HG03442 (cell line): ENCODE results near the gene PYY.
"Not testable (repeated sequence)": the region's sequence is repeated elsewhere in the genome, so short reads cannot be mapped to it uniquely, and the experiment has no call there.

ENCODE experiments used
- ATAC-seq: cut with Tn5 transposase; IDR thresholded peaks from one replicate; pipeline ENCODE4 v1.9.1; 2021; ENCODE audit warnings: mild to moderate bottlenecking, moderate library complexity; ENCODE audit not compliant: unreplicated experiment

The PYY gene

DNA sequence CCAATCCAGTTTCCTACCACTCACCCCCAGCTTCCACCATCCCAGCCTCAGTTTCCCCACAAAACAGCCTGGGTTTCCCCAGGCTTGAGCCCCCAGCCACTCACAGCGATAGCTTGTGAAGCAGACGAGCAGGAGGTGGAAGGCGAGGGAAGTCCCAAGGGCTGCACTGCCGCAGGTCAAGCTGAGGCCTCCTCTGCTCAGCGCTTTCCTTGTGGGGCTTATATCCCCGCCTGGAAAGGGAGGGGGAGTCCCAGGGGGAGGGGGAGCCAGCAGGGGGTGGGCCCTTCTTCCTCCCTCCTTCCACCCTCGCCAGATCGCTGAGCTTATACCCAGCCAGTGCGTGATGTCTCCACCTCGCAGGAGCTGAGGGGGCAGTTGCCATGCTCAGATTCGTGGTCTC, at the start of gene PYY:
PYY (minus strand) TSS at position 195 of the 400 bp plus-strand sequence. CDS start 457 bp downstream, outside the sequence.
- ATAC-seq = no peak

DNA sequence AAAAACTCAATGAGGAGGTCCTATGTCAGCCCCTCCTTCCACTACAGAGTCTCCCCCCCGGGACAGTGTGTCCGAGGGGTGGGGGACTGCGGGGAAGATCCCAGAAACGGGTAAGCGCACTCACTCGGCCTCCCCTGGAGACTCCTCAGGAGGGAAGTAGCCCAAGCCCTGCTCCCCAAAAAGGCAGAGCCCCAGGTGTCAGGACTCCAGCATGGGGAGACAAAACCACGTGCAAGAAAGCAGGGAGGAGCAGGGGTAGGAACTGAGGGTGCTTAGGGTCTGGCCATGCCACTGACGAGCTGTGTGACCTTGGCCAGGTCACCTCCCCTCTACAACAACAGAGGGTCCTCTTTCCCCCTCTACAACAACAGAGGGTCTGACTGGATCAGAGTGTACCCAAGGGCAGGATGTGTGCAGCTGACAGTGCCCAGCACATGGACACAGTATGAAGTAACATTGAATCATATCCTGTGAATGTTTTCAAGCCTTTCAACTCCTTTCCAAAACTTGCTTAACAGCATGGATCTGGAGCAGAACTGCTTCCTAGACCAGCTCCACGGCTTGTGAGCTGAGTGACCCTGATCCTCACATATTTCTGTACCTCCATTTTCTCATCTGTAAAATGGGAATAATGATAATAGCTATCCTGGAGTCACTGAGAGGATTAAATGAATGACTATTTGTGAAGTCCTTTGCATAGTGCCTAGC, 48.6 kb upstream of the PYY start:
- no peak for ATAC-seq

DNA sequence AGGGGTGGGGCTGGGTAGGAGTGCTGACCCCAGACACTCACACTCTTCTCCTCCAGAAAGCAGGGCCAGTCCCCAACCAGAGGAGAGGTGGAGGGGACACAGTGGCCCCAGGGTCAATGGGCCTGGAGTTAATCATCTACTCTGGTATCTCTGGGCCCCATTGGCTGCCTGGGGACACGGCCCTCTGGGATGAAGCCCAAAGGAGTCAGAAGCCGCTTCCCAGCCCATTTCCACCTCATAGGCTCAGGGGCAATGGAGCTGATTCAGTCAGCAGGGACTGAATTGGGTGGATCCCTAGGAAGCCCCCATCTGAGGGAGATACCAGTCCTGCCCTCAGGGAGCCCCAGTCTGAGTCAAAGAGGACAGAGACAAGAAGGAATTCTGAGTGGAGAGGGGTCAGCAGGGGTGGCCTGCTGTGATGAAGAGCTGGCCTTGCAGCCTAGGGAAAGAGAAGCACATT, 47.8 kb upstream of the PYY start:
- ATAC-seq = no peak

DNA sequence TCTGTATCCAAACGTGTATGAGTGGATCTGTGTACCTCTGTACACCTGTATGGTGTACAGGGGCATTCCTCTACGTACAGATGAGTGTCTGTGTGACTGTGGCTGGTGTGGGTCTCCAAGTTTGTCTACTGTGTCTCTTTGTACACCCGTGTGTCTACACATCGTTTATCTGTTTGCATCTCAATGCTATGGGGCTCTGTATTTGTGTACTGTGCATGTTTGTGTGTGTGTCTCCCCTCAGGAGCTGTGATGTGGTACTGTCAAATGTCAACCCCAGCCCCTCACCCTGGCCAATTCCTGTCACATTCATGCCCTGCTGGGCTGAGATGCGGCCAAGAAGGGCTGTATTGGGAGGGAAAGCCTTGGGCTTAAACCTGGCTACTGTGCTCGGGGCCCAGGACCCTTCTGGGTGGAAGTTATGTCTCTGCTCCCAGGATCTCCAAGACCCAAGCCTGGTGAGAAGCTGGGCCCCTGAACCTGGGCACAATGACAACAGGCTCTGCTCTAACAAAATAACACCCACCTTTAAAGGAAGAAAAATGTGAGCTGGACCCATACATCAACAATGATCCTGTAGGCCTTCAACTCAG, 47.2 kb upstream of the PYY start:
- ATAC-seq = no peak

DNA sequence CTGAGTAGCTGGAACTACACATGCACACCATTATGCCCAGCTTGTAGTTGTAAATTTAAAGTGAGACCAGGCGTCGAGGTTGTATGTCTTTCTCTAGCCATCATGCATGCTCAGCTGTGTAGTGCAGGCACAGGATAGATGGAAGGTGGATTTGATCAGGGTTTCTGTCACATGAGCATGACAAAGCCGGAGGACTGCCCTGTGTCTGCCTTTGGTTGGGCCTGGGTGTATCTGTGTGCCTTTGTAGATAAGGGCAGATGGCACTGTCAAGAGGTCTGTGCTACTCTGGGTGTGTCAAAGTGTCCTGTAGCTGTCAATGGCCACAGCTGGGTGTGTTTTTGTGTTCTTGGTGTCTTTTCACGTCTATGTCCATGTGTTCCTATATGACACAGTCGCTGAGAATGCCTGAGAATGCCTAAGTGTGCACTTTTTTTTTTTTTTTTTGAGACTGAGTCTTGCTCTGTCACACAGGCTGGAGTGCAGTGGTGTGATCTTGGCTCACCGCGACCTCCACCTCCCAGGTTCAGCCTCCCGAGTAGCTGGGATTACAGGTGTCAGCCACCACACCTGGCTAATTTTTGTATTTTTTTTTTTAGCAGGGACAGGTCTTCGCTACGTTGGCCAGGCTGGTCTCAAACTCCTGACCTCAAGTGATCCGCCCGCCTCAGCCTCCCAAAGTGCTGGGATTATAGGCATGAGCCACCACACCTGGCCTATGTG, 46.6 kb upstream of the PYY start:
- ATAC-seq = no peak

DNA sequence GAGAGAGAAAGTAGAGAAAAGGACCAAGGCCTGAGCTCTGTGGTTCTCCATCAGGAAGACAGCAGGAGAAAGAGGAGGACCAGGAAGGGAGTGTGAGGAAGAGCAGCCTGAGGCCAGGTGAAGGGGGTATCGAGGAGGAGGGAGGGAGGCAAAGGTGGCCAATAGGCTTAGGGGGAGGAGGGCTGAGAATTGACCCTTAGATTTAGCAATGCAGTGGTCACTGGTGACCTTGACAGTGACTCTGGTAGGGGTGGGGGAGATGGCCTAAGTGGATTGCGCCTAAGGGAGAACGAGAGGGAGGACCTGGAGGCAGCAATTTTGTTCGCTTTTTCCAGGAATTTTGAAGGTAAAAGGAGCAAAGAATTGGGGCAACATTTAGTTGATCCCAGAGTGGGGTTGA, 45.3 kb upstream of the PYY start:
- no peak for ATAC-seq

DNA sequence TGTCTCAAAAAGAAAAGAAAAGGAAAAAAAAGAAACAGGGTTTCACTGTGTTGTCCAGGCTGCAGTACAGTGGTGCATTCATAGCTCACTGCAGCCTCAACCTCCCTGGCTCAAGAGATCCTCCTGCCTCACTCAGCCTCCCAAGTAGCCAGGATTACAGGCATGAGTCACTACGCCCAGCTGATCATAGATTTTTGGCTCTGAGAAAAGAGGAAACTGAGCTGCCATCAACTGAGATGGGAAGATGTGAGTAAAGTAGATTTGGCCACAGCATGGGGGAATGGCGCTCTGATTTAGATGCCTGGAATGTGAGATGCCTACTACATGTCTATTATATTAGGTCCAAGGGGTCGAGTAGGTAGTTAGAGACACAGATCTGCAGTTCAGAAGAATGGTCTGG, 44.8 kb upstream of the PYY start:
- ATAC-seq = no peak

DNA sequence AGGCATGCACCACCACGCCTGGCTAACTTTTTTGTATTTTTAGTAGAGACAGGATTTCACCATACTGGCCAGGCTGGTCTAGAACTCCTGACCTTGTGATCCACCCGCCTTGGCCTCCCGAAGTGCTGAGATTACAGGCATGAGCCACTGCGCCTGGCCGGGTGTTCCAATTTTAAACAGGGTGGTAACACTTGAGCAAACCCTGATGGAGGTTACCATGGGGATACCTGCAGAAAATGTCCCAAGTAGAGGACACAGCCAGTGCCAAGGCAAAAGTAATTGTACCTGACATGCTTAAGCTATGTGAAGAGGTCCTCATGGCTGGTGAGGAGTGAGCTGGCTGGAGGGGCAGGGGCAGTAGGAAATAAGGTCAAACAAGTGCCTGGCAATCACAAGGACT, 43.4 kb upstream of the PYY start:
- ATAC-seq = not testable (repeated sequence)

DNA sequence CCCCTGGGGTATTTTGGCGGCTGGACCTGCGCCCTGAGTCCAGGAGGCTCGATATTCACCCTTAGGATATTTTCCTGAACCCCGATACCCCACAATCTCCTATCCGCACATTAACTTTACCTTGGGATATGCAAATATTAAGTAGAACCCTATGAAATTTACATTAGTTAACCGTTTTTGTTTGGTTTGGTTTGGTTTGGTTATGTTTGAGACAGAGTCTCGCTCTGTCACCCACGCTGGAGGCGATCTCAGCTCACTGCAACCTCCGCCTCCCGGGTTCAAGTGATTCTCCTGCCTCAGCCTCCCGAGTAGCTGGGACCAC, 41.4 kb upstream of the PYY start:
- no peak for ATAC-seq

DNA sequence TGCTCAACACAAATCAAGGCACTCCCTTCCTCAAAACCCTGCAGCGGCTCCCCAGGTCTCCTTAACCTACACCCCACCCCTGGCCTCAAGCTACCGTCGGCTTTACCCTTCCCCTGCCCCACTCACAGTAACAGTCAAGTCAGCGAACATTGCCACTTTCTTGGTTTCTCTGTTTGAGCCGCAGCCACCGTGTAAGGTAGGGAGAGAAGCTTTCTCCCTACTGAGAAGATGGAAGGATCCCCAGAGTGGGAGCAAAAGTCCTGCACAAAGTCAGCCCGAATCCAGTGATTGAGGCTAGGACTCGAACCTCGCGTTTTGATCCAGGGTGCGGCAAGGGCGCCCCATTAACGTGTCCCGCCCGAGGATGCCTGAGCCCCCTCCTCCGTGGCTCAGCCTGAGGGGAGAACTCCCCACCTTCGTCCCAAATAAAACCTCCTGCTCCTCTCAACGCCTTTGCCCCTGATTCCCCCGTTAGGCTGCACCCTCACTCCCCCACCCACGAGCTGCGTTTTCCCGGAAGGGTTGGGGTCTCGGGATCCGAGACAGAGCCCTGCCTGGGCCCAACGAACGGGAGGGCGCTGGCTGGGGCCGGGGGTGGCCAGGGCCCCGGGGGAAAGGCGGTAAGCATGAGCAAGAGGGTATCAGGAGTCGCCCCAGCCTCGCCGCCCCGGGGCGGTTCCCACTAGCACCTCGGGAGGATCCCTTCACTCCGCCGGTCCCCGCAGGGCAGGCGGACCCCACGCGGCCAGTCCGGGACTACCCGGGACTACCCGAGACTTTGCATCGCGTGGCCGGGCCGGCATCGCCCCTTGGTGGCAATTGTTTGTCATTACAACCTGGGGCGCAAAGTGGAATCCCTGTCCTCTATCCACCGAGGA, 40.8 kb upstream of the PYY start:
- ATAC-seq = no peak

DNA sequence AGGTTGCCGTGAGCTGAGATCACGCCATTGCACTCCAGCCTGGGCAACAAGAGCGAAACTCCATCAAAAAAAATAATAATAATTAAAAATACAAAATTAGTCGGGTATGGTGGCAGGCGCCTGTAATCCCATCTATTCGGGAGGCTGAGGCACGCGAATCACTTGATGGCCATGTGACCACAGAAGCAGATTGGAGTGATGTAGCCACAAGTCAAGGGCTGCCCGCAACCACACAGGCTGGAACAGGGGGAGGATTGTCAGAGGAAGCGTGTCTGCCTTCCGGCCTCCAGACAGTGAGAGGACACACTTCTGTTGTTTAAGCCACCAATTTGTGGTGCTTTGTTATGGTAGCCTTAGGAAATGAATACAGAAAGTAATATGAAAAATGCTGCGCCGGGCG, 38.9 kb upstream of the PYY start:
- no peak for ATAC-seq

DNA sequence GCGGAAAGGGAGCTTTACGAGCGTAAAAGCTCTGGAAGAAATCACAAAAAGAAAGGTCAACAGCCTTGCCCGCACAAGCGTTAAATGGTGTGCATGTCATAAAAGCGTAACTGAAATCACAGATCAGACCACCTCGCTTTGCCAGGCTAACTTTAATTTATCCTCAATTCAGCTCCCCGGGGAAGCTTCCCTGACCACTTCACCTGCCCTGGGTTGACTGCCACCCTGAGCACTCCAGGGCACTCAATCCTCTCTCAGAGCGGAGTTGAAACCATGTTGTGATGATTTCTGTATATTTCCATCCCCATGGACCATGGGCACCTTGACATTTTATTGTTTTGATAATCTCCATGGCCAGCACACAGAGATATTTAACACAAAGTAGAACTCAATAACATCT, 34.6 kb upstream of the PYY start:
- no peak for ATAC-seq

DNA sequence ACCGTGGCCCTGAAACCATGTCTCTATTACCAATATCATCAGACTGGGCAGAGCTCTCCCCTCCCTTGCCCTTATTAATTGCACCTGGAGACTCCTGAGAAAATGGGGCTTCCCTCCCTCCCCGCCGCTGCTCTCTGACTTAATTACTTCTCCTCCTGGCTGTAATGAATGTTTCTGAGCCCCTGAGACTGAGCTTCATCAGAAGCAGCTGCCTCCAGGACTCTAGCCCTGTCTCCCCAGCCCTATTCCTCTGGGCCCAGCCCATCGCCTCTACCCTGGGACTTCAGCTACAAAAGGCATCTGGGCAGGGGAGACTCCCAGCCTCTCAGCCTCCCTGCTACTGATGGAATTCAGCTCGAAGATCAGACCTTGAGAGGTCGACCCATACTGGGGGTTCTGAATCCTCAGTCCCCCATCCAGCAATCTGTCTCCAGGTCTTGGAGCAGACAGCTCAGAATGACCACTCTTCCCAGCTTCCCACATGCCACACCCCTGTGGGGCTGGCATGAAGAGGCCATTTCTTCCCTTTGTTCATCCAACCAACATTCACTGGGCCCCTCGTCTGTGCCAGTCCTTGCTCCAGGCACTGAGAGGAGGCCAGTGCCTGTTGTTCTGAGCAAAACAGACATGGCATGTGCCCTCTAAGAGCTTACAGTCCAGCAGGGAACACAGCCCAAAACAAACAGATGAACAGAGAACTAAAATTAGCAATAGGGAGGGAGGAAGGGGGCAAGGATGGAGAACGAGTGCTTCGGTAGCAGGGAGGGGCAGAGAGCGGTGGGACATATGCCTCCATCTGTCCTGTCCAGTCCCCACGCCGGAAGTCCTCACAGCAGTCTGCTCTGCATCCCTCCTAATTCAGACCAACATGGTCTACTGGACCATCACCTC, 33.6 kb upstream of the PYY start:
- ATAC-seq = no peak

DNA sequence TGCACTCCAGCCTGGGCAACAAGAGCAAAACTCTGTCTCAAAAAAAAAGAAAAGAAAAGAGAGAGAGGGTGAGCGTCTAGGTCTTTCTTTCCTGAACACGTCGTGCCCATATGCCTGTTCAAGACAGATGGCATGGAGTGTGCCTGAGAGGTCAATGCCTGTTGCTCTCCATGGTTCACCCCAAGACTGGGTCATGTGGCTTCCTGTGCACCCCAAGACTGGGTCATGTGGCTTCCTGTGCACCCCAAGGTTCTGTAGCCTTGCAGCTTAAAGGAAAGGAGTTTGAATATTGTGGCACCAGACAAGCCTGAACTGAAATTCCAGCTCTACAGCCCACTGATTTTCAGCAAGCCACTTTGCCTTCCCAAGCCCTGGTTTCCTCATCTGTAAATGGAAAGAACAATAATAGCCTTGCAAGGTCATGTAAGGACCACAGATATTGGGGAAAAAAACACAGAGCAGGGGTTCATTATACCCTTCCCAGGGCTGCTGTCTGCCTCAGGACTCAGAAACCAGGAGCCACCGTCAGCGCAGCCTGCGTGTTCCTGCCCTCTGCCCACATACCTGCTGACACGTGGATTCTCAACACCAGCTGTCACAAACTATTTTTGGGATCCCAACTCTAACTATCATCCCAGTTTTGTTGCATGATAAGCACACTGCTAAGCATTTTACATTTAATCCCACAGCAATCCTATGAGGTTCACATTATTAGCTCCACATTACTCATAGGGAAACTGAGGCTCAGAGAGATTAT, 32.7 kb upstream of the PYY start:
- no peak for ATAC-seq

DNA sequence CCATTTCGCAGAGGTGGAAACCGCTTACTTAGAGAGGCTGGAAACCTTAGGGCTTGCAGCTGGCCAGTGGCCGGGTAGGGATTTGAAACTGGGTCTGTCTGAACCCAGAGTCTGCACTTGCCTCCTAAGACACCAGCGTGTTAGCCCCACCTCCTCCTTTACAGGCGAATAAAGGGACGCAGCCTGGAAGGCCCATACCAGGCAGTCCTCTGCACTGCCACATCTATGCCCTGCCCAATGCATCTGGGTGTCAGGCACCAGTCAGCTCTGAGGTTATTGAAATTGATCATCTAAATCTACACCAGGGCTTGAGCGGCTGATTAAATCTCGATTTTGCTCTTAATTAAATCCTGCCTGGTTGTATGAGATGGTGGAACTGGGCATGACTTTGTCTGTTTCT, 30.8 kb upstream of the PYY start:
- ATAC-seq = no peak

DNA sequence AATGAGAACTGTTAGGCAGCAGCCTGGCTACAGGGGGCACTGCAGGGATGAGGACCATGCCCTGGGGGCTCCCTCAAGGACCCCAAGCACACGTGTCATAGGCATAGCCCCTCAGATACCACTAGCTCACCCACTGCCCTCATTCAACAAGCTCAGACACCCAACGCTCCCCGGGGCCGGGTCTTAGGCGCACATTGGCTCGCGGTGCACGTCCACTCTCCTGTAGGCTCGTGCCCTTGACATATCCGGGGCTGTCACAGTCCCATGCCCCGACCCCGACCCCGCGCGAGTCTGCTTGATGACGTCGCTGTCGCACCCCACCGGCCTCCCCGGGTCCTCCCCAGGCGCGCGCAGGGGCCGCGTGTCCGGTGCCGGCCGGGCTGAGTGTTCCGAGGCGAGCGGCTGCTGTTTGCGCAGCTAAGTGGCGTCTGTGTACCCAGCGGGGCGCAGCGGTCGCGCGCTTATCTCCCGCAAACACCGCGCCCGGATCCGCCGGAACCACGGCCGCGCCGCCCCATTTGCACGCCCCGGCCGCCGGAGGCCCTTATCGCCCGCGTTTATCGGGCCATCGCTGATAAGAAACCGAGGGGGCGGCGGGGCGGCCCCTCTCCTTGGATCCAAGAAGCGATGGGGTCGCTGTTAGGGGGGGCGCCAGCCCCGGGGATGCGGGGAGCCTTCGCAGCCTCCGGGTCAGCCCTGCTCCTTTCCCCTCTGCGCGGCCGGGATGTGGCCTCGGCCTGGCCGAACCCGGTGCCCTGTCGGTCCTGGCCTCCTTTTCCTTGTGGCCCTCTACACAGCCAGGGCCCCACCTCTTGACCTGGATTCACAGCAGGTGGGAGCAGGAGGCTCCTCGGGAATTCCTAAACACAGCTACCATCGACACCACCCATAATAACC, 30.0 kb upstream of the PYY start:
- no peak for ATAC-seq

DNA sequence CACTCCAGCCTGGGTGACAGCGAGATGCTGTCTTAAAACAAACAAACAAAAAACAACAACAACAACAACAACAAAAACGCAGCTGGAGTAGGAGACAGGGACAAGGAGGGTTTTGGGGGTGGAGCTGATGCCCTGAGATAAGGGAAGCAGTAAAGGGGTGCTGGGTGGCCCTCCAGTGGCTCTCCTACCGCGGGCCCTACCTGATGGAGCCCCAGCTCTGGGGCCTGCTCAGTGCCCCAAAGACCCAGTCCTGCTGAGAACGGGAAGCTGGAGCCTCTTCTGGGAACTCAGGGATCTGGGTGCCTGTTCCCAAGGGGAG, 29.4 kb upstream of the PYY start:
- no peak for ATAC-seq

DNA sequence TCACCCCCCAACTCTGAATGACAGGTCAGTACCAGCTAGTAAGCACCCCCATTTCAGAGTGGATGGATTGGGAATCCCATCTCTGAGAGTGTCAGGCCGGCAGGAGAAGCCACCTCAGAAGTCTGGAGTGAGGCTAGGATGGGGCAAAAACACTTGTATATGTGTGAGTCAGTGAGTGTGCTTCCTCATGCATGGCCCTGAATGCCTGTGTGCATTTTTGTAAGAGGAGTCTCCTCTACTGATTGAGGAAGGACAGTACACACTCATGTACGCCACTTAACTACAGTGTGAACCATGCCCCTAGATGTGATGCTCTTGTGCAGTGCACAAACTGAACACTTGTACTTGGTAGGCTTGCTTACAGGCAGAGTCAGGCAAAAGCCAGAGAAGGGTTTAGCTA, 28.4 kb upstream of the PYY start:
- ATAC-seq = no peak

DNA sequence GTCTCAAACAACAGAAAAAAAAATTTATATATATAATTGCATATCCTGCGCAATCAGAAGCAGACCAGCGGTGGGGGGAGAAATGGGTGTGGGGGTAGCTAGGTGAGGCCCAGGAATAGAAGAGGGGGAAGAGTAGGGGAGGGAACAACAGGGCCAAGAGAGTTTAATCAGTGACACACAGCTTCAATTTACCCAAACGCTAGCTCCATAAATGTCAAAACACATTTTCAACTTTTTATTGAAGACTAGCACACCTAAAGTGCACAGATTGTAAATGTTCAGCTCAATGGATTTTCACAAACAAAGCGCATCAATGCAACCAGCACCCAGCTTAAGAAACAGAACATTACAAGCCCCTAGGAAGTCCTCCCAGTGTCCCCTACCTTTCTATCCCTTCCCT, 25.9 kb upstream of the PYY start:
- ATAC-seq = no peak
